HFF-Myc (cell line): Measurements from ENCODE around the gene ZDHHC5.
"Not testable (repeated sequence)": the region's sequence is repeated elsewhere in the genome, so short reads cannot be mapped to it uniquely, and the experiment has no call there.

Experiments
- DNase-seq: peaks from one replicate; pipeline ENCODE4 v3.0.0-alpha.2; 2011; ENCODE audit warnings: low read depth; ENCODE audit errors: extremely low read depth
- H3K4me3 ChIP-seq: replicated peaks from 2 replicates; pipeline ENCODE4 v1.5.1; 2011; ENCODE audit warnings: low read depth, mild to moderate bottlenecking, control low read depth, low read length
- CTCF ChIP-seq: IDR thresholded peaks from 2 replicates; pipeline ENCODE4 v1.5.1; 2012; ENCODE audit warnings: mild to moderate bottlenecking, low read depth, low read length, control low read depth; ENCODE audit errors: missing control alignments

Gene ZDHHC5

GRCh38 chr11:57711414-57712255 lies 43.7 kb downstream of the ZDHHC5 start, which contains the start of gene MED19:
TSS of gene MED19 (minus strand) at chr11:57712215. CDS start at chr11:57712179, 36 bp downstream.
- peak within 1 kb of the TSS; percentile 100 for H3K4me3 ChIP-seq
- TF ChIP-seq CTCF = no peak
- peak; percentile 49 for DNase-seq

GRCh38 chr11:57712256-57713150 lies 44.6 kb downstream of the ZDHHC5 start, which contains the start of gene TMX2:
TSS of gene TMX2 (plus strand) at chr11:57712593. CDS start at chr11:57712619, 26 bp downstream.
- peak within 1 kb of the TSS; percentile 100 for H3K4me3 ChIP-seq
- no peak for TF ChIP-seq CTCF
- DNase-seq = peak; percentile 99

DNA sequence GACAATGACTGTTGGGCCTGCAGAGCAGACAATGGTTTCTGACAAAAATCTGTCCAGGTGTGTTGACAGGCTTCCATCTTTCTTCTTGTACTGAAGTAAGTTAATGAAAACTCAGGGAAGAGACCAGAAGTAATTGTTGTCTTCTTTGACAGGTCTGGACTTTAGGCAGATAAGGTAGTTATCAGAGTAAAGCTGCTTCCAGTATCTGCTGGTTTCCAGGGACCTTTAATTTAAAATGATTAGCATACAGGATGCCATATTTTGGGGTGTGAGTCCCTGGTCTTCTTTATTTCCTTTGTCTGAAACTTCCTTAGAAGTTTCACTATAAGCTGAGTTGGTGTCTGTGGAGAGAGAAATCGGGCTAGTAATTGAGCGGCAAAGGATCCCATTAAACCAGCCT lies 45.9 kb downstream of the ZDHHC5 start:
- no peak for TF ChIP-seq CTCF
- H3K4me3 ChIP-seq = peak overlapping the region; percentile 100
- no peak for DNase-seq

- not testable (repeated sequence) for DNase-seq
Measured at GRCh38 chr11:57716726-57717125, 48.8 kb downstream of the ZDHHC5 start.

DNA sequence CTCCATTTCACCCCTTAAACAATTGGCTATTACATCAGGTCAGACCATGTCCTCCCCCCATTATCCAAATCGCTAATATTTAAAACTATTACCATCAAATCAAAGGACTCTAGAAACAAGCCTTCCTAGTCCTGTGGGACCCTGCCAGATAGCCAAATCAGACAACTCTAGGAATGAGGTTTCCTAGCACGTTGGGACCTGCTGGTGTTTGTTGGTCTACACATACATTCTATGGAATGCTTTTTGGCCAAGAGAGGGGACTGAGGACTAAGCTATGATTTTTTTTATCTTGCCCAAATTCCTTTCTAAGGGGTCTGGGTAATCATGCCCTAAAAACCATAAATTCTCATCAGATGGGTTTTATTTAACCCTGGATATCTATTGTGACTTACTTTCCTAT lies 59.3 kb downstream of the ZDHHC5 start:
- no peak overlapping the region for H3K4me3 ChIP-seq
- TF ChIP-seq CTCF = no peak
- no peak for DNase-seq

More at GRCh38 chr11:57716726-57717125, 48.8 kb downstream of the ZDHHC5 start:
- H3K4me3 ChIP-seq = not testable (repeated sequence)

GRCh38 chr11:57728829-57729228 lies 60.9 kb downstream of the ZDHHC5 start:
- no peak for TF ChIP-seq CTCF
- no peak overlapping the region for H3K4me3 ChIP-seq
- no peak for DNase-seq

DNA sequence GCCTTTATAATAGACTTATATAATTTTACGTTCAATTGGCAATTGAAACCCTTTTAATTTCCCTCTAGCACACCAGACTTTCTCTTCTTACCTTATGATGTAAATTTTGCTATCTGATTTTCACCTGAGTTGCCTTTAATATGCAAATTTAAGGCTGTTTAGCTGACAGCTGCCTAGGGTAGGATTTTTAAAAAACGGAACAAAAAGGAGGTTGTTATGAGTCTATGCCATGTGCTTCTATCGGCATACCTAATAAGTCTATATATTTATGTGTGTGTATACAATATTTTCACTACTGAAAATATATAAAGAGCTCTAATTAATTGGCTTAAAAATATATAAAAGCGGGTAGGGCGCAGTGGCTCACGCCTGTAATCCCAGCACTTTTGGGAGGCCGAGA lies 61.6 kb downstream of the ZDHHC5 start:
- no peak for TF ChIP-seq CTCF
- no peak for DNase-seq
- no peak overlapping the region for H3K4me3 ChIP-seq
